HG03469 (cell line): ENCODE data around the gene PAOX.

Experiments used
- ATAC-seq: cut with Tn5 transposase; IDR thresholded peaks from one replicate; pipeline ENCODE4 v1.9.1; 2021; ENCODE audit warnings: mild to moderate bottlenecking, moderate library complexity, moderate number of reproducible peaks; ENCODE audit not compliant: unreplicated experiment

The PAOX gene

GRCh38 chr10:133349577-133350011, 29.5 kb upstream of the PAOX start:
- no peak for ATAC-seq

- ATAC-seq, result no peak
These were observed 28.6 kb upstream of the PAOX start for GRCh38 chr10:133350283-133350949.

- no peak for ATAC-seq
These were observed 28.1 kb upstream of the PAOX start for GRCh38 chr10:133350950-133351329.

- no peak for ATAC-seq
These were observed 27.4 kb upstream of the PAOX start for GRCh38 chr10:133351408-133352318.

- ATAC-seq, result no peak
These were observed 25.7 kb upstream of the PAOX start for GRCh38 chr10:133353202-133353959.

- ATAC-seq, result no peak
These were observed 25.0 kb upstream of the PAOX start for GRCh38 chr10:133353988-133354605.

- no peak for ATAC-seq
These were observed 24.3 kb upstream of the PAOX start for GRCh38 chr10:133354672-133355240.

GRCh38 chr10:133355266-133355665, 23.8 kb upstream of the PAOX start:
- no peak for ATAC-seq

- ATAC-seq, result no peak
These were observed 23.1 kb upstream of the PAOX start for GRCh38 chr10:133355991-133356390.

GRCh38 chr10:133356549-133357284, 22.3 kb upstream of the PAOX start:
- ATAC-seq, result no peak

GRCh38 chr10:133357285-133358161, 21.5 kb upstream of the PAOX start, which contains the start of gene FUOM:
TSS of gene FUOM (minus strand) at chr10:133358019. CDS start at chr10:133358007, 12 bp downstream.
- no peak for ATAC-seq

GRCh38 chr10:133358162-133358924, 20.7 kb upstream of the PAOX start:
- no peak for ATAC-seq

GRCh38 chr10:133358925-133359310, 20.1 kb upstream of the PAOX start:
- no peak for ATAC-seq

GRCh38 chr10:133359554-133359971, 19.5 kb upstream of the PAOX start:
- ATAC-seq, result no peak

- no peak for ATAC-seq
These were observed 19.0 kb upstream of the PAOX start for GRCh38 chr10:133359972-133360610.

- ATAC-seq, result no peak
These were observed 17.8 kb upstream of the PAOX start for GRCh38 chr10:133361227-133361626.

GRCh38 chr10:133361773-133362441, 17.2 kb upstream of the PAOX start:
- no peak for ATAC-seq
